ENCODE data around the gene DTNA.

The DTNA gene

GRCh38 chr18:34923911-34924310 lies 213.8 kb downstream of the DTNA start:
- TF ChIP-seq, protein P1, sequence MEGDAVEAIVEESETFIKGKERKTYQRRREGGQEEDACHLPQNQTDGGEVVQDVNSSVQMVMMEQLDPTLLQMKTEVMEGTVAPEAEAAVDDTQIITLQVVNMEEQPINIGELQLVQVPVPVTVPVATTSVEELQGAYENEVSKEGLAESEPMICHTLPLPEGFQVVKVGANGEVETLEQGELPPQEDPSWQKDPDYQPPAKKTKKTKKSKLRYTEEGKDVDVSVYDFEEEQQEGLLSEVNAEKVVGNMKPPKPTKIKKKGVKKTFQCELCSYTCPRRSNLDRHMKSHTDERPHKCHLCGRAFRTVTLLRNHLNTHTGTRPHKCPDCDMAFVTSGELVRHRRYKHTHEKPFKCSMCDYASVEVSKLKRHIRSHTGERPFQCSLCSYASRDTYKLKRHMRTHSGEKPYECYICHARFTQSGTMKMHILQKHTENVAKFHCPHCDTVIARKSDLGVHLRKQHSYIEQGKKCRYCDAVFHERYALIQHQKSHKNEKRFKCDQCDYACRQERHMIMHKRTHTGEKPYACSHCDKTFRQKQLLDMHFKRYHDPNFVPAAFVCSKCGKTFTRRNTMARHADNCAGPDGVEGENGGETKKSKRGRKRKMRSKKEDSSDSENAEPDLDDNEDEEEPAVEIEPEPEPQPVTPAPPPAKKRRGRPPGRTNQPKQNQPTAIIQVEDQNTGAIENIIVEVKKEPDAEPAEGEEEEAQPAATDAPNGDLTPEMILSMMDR (IDR thresholded peaks at IDR 0.05; ENCODE audit: low read depth, low read length) = no peak
- no peak for DNase-seq (ENCODE audit: extremely low read depth, low read depth)

DNA sequence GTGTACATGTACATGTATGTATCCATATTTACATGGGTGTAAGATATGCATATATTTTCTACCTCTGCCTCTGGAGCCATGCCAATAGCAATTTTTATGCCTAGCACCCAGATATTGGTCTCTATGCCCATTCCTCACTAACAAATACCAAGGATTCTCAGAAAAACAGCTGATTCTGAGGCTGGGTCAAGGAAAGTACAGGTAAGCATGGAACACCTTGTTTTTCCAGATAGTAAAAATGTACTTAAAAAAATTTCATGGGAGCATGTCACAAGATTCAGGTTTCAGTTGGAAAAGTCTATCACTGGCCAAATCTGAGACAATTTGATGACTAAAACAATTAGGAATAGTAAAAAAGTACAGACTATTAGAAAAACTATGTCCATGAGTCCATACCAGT lies 216.6 kb downstream of the DTNA start:
- TF ChIP-seq, protein P1 (IDR thresholded peaks at IDR 0.05; ENCODE audit: low read depth, low read length) = no peak
- no peak for DNase-seq (ENCODE audit: extremely low read depth, low read depth)

DNA sequence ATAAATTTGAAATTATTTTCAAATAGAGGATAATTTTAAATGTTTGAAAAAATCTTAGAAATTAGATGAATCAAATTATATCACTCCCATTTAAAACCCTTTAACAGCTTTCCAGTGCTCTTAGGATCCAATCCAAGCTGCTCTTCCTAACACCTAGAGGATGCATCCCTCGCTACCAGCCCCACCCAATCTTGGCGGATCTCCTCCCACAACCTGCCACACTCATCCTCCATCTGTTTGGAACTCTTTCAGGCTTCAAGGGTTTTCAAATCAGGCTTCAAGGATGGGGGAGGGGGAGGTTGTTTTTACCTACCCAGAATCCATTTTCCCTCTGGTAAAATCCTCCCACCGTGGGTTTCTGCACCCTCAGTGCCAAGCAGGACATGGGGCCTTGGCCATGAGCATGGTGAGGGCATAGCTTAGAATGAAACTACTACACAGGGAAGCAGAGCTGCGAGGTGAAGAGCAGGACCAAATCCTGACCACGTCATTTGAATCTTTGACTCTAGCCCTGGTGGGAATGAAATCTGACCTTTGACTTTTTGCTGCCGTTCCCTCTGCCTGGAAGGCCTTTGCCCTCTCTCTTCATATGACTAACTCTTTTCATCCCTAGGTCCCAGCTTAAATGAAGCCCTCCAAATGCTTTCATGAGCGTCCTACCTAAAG lies 218.1 kb downstream of the DTNA start:
- no peak for DNase-seq (ENCODE audit: extremely low read depth, low read depth)
- TF ChIP-seq, protein P1 (IDR thresholded peaks at IDR 0.05; ENCODE audit: low read depth, low read length) = no peak

DNA sequence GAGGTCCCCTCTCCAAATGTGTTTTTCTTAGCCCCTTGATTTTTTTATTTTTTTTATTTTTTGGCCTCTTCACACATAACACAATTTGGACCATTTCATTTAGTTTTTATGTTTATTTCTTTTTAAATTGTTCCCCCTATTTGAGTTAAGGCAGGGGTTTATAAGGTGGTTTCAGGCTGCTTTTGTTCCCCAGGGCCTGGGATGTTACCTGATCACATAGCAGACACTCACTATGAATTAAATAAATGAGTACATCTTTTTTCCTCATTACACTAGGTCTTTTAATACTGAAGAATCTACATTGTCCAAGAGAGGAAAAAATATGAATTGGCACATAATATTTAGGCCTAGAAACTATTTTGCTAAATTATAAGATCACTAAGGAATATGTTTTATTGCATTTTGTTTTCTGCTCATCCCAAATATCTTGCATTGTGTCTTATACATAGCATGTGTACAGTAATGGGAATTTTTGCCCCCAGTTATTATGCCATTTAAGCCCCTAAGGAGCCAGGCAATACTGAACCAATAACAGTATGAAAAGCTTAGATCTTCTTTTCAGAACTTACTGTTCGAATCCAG lies 218.7 kb downstream of the DTNA start:
- TF ChIP-seq, protein P1 (IDR thresholded peaks at IDR 0.05; ENCODE audit: low read depth, low read length) = no peak
- DNase-seq (ENCODE audit: extremely low read depth, low read depth) = no peak

- TF ChIP-seq, protein P1 (IDR thresholded peaks at IDR 0.05; ENCODE audit: low read depth, low read length) = no peak
- DNase-seq (ENCODE audit: extremely low read depth, low read depth) = peak; percentile 54
Observed at GRCh38 chr18:34929336-34929780, 219.3 kb downstream of the DTNA start.

GRCh38 chr18:34932363-34932762 lies 222.3 kb downstream of the DTNA start:
- no peak for DNase-seq (ENCODE audit: extremely low read depth, low read depth)
- TF ChIP-seq, protein P1 (IDR thresholded peaks at IDR 0.05; ENCODE audit: low read depth, low read length) = no peak

GRCh38 chr18:34932792-34933466 lies 222.8 kb downstream of the DTNA start:
- TF ChIP-seq, protein P1 (IDR thresholded peaks at IDR 0.05; ENCODE audit: low read depth, low read length) = no peak
- DNase-seq (ENCODE audit: extremely low read depth, low read depth) = no peak

Data from AG09319 (cell line).